SIG-M5 treated with dmso at 0.1 percent for 504 hours (cell line): ENCODE data around the gene CHMP1B.

Source experiments
- DNase-seq: peaks from one replicate; lab custom pipeline; 2025; ENCODE audit not compliant: unreplicated experiment; lab: John Stamatoyannopoulos, UW

CHMP1B gene, protein sequence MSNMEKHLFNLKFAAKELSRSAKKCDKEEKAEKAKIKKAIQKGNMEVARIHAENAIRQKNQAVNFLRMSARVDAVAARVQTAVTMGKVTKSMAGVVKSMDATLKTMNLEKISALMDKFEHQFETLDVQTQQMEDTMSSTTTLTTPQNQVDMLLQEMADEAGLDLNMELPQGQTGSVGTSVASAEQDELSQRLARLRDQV

DNA sequence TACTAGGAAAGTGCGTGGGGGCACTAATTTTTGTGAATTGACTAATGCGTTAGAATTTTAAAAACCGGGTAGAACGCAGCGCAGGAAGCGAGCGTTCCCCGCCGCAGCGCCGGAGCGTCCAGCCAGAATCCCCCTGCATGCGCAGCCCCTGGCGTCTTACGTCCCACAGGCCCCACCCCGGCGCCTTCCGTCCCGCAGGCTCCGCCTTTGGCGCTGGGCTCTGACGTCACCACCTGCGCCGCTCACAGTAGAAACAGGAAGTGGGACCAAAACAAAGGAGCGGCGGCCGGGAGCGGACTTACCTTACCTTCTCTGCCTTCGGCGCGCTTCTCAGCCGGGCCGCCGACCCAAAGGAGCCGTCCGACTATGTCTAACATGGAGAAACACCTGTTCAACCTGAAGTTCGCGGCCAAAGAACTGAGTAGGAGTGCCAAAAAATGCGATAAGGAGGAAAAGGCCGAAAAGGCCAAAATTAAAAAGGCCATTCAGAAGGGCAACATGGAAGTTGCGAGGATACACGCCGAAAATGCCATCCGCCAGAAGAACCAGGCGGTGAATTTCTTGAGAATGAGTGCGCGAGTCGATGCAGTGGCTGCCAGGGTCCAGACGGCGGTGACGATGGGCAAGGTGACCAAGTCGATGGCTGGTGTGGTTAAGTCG lies at the start of gene CHMP1B:
Gene CHMP1B, plus strand, starts transcription at position 268 of the 660 bp plus-strand sequence. Its CDS starts 99 bp downstream, at position 367.
- peak; percentile 95 for DNase-seq

DNA sequence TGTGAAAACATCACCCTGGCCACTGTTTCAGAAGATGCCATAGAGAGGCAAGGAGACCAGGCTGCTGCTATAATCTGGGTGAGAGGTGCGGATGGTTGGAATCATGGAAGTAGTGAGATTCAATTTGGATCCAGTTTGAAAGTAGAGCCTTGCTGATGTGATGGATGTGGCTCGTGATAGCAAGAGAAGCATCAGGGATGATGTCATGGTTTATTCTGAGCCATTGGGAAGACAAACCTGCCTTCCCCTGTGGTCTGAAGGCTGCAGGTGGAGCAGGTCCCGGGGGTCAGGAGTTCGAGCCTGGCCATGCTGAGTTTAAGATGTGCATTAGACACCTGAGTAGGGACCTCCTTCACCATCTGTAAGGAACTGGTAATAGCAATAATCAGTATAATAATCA lies 49.6 kb upstream of the CHMP1B start:
- no peak for DNase-seq

DNA sequence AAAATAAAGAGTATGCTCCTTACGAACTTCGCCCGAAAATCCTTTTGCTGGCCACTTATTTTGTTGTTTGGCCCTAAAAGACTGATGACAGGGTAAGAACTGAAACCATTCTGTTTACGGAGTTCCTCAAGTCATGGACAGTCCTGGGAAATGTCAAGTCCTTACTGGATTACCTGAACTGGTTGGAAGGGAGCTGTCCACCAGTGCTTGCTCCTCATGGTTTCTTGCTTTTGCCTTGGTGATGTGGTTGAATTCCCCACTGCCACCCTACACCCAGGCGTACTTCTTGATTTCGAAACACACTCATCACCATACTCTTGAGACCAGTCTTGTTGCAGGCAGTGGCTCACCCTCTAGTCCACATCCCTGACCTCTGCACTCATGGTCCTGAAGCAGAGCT lies 49.1 kb upstream of the CHMP1B start:
- no peak for DNase-seq

DNA sequence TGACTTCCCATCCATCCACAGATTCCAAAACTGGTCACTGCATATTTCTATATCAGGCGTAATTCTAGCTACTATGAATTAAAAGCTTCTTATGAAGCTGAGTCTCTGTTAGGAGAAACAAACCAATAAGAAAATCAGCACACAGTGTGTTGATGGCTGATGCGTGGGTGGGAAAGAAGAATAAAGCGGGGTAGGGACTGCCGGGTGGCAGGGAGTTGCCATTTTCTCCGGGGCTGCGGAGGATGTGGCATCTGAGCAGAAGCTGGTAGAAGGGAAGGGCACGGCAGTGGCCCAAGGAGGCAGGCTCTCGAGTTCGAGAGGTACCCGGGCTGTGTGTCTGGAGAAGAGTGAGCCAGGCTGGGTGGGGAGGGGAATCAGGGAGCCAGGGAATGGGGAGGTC lies 48.6 kb upstream of the CHMP1B start:
- DNase-seq = no peak

DNA sequence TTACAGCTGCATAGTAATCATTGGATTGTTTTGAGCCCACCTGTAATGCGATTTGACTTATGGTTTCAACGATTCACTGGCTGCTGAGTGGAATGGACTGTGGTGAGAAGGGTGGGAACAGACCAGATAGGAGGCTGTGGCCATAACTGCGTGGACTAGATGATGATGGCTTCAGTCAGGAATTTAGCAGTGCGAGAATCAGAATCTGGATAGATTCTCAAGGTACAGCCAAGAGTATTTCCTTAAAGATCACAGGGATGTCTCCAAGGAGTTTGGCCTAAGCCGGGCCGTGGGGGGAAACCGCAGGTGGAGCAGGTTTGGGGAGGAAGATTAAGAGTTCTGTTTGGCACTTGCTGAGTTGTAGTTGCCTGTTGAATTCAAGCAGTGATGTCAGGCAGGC lies 44.0 kb upstream of the CHMP1B start:
- DNase-seq = no peak

DNA sequence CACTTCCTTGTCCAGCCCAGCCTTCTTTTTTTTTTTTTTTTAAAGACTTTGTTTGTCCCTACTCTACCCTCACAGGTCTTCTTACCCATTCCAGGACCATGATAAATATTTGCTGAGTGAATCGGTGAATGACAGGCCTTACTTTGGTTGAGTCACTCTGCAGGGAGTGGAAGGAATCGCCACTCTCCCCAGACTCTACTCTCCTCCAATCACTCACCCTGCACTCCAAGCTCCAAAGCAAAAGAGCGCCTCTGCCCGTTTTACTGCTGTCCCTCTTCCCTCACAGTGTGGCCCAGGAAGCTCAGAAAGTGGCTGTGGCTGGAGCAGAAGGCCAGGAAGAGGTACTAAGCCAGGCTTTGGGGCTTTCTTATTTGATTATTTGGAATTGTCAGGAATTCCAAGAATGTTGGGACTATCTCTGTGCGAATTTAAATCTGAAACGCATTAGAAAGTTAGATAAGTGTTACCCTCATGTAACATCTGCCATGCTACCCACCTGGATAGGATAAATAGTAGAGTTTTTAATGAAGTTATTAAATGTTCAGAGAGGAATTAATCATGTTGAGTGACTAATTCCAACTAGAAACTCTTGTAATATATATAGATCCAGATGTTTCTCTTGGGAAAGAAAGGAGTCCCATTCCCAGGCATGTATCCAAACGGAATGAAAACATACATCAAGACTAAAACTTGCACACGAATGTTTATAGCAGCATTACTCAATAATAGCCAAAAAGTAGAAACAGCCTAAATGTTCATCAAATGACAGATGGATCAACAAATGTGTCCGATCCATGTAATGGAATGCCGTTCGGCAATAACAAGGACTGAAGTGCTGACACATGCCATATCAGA lies 43.0 kb upstream of the CHMP1B start:
- no peak for DNase-seq

DNA sequence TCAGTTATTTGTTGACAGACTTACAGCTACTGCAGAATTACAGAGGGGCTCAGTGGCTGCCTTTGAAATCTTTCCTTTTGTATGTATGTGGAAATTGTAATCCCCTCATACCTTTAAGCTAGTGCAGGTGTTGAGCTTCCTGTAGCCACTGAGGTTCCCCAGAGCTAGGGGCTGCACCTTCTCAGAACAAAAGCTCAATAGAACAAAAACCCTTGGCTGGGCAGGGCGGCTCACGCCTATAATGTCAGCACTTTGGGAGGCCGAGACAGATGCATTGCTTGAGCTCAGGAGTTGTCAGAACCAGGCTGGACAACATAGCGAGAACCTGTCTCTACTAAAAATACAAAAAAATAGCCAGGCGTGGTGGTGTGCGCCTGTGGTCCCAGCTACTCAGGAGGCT lies 41.3 kb upstream of the CHMP1B start:
- no peak for DNase-seq

DNA sequence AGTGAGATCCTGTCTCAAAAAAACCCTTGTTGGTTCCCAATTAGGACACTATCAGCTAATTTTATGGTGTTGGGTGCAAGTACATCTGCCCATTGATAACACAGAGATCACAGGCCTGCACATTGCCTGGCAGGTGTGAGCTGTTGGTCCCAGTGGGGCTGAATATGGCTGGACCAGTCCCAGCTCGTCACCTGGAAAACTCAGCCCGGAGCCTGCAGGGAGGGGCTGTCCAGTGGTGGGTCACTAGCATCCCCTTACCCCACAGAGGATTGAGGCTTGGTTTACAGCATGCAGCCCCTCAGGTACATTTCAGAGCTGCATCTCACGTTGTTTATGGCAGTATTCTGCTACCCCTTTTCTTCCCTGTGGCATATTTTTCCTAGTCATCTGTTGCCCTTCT lies 40.8 kb upstream of the CHMP1B start:
- DNase-seq = no peak

DNA sequence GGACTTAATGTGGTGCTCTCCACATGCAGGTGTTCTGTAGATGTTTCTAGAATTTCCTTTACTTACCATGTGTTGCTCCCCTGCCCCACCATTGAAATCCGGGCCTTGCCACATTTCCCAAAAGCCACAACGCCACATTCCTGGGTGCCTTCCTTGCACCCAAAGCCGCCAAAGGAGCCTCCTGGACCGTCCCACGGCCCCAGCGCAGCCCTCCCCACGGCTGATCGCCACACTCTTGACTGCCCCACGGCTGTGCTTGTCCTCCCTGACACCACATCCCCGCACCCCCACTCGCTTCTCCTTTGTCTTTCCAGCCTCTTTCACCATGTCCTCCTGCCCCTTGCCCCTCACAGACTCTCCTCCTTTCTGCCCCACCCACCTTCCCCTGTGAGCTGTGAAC lies 40.2 kb upstream of the CHMP1B start:
- no peak for DNase-seq

DNA sequence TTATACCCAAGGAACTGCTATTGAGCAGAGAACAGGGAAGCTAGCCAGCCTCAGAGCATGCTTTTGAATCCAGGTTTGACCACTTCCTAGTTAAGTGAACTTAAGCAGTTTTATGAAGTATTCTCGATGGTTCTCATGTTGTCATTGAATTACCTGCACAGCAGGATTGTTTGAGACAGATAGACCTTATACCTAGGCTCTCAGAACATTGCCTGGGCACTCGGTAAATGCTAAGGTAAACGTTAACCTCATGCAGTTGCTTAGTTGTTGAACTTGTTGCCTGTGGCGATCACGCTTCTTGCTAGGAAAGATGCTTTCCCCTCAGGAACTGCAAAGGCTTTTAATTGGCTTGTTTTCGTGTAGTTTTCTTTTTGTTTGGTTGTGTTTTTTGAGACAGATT lies 34.0 kb upstream of the CHMP1B start:
- no peak for DNase-seq

DNA sequence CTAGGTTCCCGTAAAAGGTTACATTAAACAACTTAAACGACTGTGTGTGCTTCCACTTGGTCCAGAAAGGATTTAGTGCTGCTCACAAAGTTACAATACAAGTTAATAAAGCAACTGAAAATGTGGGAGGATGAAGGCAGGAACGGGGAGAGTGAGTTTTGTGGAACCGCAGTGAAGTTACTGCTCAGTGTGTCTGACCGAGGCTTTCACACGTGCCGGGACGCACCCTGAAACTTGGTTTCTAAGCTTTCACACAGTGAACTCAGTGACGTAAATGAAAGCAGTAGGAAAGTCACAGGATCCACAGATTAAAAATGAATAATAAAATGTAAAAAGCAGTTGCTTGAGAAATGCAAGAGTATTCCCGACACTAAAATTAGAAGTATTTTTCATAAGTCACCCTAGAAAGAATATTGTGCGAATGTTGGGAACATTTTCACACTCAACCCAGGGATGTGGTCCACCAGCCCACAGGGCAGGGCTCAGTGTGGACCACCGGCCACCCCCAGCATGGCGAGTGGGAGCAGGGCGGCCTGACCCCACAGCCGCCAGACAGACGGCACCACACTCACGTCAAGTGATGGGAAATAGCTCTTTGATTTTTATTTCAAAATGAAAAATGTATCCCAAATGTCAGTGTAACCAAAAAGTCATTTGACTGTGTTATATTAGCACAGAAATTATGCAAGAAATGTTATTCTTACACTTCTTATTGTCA lies 32.6 kb upstream of the CHMP1B start:
- DNase-seq = no peak

DNA sequence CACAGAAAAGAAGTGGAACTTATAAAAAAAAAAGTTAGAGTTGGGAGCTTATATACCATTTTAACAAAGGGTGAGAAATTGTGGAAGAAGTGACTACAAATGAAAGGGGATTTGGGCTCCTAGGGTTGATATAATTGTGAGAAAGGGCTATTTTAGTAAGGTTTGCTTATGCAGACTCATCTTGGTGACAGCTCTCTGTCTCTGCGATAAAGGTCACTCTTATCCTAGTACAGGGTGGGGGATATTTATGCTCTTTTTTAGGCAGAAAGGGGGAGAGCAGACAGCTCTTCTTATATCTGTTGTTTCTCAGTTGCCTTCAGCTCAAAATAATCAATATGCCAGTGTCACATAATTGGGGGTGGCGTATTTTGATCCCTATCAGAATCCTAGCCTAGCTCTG lies 31.3 kb upstream of the CHMP1B start:
- DNase-seq = no peak

DNA sequence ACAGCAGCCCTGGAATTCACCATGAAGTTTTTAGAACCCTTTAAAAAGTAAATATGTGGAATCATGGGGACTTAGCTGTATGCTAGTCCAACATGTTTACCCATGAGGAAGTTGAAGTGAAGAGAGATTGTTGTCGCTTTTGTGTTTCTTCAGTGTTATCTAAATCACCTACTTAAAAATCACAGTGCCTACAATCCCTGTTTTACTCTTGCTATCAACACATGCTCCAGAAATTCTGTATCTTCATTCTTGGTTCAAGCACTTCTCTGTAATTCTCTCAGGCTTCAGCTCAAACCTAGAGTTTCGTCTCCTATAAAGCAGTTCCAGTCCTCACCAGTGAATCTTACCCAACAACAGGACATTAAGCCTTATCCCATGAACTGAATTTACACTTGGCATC lies 30.5 kb upstream of the CHMP1B start:
- DNase-seq = no peak

DNA sequence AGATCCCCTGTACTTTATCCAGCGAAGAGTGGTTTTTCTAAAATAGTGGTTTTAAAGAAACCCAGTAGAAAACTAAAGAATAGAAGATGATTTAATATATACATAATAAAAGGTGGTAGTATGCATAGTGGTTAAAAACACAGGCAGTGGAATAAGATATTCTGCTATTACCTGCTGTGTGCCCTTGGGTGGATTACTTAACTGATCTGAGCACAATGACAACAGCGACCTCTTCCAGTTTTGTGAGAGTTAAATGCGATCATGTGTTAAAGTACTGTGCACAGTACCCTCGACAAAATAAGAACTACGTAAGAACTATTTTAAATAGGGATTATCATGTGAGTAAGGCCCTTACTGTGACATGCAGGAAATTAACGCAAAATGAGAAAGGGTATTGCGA lies 30.0 kb upstream of the CHMP1B start:
- no peak for DNase-seq

DNA sequence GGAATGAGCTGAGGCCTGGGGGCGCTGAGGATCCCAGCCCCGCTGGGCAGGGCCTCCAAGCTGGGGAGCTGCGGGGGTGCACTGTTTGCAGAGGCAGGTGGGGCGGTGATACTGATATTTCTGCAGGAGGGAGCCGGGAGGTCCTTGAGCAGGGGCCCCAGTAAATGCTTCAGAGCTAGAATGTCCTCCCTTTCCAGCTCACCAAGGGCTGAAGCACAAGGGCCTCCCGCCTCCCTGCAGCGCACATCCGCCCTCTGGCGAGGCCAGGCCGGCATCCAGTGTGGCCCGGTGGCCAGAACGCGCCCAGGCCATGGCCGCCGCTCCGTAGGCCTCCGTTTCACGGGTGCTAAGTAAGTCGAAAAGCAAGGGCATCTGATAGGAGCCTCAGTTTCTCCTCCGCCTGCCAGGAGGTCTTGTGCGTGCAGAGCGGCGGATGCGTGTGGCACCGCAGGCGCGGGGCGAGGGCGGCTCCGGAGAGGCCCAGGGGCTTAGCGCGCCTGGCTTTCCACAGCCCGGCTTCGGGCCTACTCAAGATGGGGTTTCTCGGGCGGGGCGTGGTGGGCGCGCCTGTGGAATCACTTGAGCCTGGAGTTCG lies 29.5 kb upstream of the CHMP1B start:
- DNase-seq = no peak

DNA sequence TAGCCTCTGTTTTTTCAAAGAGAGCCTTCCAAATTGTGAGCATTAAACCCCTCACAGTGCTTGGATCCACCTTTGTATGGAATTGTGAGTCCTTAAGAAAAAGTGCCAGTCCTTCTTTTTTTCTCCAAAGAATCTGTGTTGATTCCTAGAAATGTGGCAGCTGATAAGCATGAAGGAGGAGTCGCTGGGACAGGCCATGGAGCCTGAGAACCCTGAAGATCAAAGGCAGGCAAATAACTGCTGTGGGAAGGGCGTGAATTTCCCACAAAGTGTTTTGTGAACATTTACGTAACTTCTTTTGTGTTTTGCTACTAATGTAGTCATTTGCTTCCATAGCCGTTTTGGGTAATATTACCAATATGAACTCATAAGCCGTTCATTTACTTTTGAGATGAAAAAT lies 27.7 kb upstream of the CHMP1B start:
- no peak for DNase-seq

DNA sequence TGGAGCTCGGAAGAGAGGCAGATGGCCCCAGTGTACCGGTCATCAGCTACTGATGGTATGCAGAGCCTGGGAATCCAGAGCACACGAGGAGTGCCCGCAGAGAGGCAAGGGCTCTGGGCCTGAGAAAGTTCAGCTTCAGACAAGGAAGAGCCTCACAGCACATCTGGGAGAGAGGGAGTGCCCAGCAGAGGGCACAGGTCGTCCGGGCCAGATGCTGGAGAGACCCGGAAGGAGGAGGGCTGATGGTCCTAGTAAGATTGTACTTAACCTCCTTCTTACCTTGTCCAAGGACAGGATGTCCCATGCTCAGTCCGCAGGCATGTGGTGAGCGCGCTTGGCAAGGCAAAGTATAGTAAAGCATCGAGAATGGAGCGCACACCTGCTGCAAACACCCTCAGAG lies 24.4 kb upstream of the CHMP1B start:
- DNase-seq = no peak

DNA sequence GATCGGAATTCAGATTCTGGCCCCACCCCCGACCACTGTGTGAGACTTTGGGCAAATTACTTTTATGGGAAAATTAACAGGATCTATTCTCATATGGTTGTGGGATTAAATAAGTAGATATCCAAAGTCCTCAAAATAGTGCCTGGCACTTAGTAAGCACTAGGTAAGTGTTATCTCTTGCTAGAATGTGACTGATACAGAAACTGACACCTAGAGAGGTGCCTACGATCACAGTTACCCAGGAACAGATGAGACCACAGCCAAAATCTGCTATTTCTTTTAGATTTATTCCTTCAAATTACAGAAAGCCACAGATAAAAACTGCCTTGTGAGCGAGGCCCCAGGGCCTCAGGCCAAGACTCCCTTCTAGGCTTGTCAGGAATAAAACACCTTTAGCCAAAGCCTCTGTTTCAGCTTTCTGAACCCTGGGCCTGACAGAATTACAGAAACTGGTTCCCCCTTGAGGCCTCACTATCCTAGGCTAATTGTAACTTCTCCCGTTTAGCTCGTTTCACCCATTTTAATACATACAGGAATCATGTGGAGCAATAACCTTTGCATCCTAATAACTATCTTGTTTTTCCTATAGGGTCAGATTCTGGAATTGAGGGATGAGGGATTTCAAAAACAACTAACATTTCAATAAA lies 22.3 kb upstream of the CHMP1B start:
- no peak for DNase-seq

DNA sequence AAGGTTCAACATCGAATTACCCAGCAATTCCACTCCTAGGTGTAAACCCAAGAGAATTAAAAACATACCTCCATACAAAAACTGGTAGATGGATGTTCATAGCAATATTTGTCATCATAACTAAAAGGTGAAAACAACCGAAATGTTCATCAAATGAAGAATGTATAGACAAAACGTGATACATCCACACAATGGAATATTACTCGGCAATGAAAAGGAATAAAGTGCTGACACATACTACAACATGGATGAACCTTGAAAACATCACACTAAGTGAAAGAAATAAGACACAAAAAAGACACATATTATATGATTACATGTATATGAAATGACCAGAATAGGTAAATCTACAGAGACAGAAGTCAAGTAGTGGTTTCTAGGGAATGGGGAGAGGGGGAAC lies 20.6 kb upstream of the CHMP1B start:
- no peak for DNase-seq

DNA sequence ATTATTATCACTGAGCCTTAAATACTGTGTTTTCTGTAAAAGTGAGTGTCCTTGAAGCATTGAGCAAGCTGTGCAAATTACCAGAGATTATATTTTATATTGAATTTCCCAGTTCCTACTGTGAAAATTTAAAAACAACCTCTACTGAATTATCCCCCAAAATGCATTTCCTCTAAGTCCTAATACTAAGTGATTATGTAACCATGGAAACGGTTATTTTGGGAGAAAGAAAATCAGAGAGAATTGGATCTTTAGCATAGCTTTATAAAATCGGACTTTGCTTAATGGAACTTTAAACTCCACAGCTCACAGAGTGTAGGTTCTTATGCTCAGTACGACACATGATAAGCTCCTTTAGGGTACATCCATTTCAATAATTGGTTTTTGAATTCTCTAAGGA lies 19.3 kb upstream of the CHMP1B start:
- no peak for DNase-seq

DNA sequence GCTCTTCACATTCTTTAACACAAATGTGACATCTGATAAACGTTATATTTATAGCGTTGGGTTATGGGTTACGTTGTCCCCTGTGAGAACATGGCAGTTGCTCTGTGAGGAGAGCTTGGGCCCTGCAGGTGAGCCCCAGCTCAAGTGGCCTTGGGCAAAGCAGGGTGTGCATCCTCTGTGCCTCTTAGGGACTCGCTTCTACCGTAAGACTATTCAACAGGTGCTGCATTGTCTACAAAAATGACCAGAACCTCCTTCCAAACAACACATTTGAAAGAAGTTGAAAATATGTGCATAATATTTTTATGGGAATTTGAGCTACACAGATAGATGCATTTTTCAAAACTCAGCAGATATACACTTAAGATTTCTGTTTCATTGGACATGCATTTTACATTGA lies 16.4 kb upstream of the CHMP1B start:
- no peak for DNase-seq
